Measurements from ENCODE around the gene NEDD8. TPM values are rescaled to one million over a fixed set of nuclear protein-coding genes. Genes with fewer than 3 reads are reported as not detected.

Gene NEDD8
- total and polyA plus RNA-seq, 2 of the 4 experiments (the other 2 are of a cell fraction), result 167 to 375 TPM

DNA sequence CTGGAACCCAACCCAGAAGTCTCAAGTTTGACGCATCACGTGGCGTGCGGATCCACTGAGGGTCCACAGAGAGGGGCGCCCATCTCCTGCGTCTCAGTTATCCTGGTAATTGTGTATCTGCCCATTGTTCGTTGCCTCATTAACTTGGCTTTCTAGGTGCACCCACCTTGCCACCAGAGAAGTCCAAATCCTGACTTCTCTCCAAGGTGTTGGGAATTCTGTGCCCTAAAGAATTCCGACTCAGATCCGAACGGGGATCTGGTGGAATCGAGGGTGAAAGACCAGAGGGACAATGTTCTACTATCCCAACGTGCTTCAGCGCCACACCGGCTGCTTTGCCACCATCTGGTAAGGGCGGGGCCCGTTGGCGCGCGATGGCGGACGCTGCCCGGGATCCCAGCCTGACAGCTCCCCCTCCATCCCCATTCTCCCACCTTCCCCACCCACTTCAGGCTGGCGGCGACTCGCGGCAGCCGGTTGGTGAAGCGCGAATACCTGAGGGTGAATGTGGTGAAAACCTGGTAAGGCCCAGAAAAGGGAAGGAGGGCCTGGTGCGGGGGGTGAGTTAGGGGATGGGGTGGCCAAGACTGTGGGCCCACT lies 59.8 kb downstream of the NEDD8 start:
- Histone ChIP-seq H2BK15ac (ENCODE audit: low read depth, low read length) (no peak overlapping the region), H3K27ac (ENCODE audit: insufficient read depth, low read length) (no peak overlapping the region), H3K23ac (ENCODE audit: low read depth, low read length) (no peak overlapping the region), H3K14ac (replicated peaks; ENCODE audit: low read depth, low read length) (no peak overlapping the region), H2BK120ac (ENCODE audit: low read depth, low read length) (no peak overlapping the region), H4K20me1 (ENCODE audit: insufficient read depth, low read length) (no peaks in the 10 kb centered on the region), H2BK20ac (ENCODE audit: low read depth, low read length) (no peak overlapping the region), H3K18ac (ENCODE audit: low read depth, low read length) (no peak overlapping the region), H4K5ac (ENCODE audit: low read depth, low read length) (no peak overlapping the region), H2BK5ac (ENCODE audit: low read depth, low read length, poor library complexity, severe bottlenecking) (no peak overlapping the region), H2AK5ac (ENCODE audit: low read depth, low read length) (no peak overlapping the region), H4K91ac (ENCODE audit: insufficient read depth, low read depth, low read length) (no peak overlapping the region), H3K4me3 (ENCODE audit: insufficient read depth, low read depth, low read length) (no peak overlapping the region), H3K56ac (ENCODE audit: extremely low read depth, insufficient read depth, low read length) (no peak overlapping the region), H3K36me3 (ENCODE audit: control insufficient read depth, insufficient read depth, low read length) (peaks cover 30% of the 10 kb centered on the region), H3K79me1 (ENCODE audit: low read depth in 1 of 2, low read length in 2 of 2) (no peaks in the 10 kb centered on the region), H3K9ac (ENCODE audit: low read depth, low read length) (no peak overlapping the region), H3K4me2 (ENCODE audit: low read depth, low read length) (no peak overlapping the region), H2AK9ac (replicated peaks; ENCODE audit: low read depth, low read length, poor library complexity) (peak overlapping the region; percentile 57), H3K9me1 (ENCODE audit: insufficient read depth, low read length) (0 out of 2 replicates have a peak, but pooled peaks cover 3% of the 10 kb centered on the region), H4K8ac (ENCODE audit: low read depth in 2 of 2, low read length in 2 of 2) (0 out of 4 replicates have a peak overlapping the region, but pooled peaks of 1 of the 2 experiments have one; percentile 14), H3K27me3 (ENCODE audit: control insufficient read depth, insufficient read depth, low read length) (no peaks in the 10 kb centered on the region), H3K4me1 (ENCODE audit: control insufficient read depth, insufficient read depth, low read length) (no peaks in the 10 kb centered on the region), H3K4ac (ENCODE audit: low read depth, low read length) (no peak overlapping the region), H3K9me3 (ENCODE audit: control insufficient read depth, insufficient read depth, low read length) (no peaks in the 10 kb centered on the region), H2AFZ (replicated peaks; ENCODE audit: low read length, poor library complexity) (no peak overlapping the region)
- TF ChIP-seq RAD21 (IDR thresholded peaks at IDR 0.05; ENCODE audit: low read length) (no peak), BHLHE40 (IDR thresholded peaks at IDR 0.05; ENCODE audit: low read depth, low read length) (no peak), RCOR1 (IDR thresholded peaks at IDR 0.05; ENCODE audit: insufficient replicate concordance, low read length) (no peak), MAFK (IDR thresholded peaks at IDR 0.05; ENCODE audit: low read depth, low read length) (no peak), FOS (IDR thresholded peaks at IDR 0.05; ENCODE audit: low read depth, low read length) (no peak), RFX5 (IDR thresholded peaks at IDR 0.05; ENCODE audit: low read depth, low read length) (no peak), SMC3 (IDR thresholded peaks at IDR 0.05; ENCODE audit: low read depth, low read length) (no peak), MAZ (IDR thresholded peaks at IDR 0.05; ENCODE audit: borderline replicate concordance, low read depth, low read length) (no peak)
- TF ChIP-seq, protein P1, sequence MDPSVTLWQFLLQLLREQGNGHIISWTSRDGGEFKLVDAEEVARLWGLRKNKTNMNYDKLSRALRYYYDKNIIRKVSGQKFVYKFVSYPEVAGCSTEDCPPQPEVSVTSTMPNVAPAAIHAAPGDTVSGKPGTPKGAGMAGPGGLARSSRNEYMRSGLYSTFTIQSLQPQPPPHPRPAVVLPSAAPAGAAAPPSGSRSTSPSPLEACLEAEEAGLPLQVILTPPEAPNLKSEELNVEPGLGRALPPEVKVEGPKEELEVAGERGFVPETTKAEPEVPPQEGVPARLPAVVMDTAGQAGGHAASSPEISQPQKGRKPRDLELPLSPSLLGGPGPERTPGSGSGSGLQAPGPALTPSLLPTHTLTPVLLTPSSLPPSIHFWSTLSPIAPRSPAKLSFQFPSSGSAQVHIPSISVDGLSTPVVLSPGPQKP (IDR thresholded peaks at IDR 0.05; ENCODE audit: borderline replicate concordance, low read depth, low read length), result no peak
- TF ChIP-seq, protein P2, sequence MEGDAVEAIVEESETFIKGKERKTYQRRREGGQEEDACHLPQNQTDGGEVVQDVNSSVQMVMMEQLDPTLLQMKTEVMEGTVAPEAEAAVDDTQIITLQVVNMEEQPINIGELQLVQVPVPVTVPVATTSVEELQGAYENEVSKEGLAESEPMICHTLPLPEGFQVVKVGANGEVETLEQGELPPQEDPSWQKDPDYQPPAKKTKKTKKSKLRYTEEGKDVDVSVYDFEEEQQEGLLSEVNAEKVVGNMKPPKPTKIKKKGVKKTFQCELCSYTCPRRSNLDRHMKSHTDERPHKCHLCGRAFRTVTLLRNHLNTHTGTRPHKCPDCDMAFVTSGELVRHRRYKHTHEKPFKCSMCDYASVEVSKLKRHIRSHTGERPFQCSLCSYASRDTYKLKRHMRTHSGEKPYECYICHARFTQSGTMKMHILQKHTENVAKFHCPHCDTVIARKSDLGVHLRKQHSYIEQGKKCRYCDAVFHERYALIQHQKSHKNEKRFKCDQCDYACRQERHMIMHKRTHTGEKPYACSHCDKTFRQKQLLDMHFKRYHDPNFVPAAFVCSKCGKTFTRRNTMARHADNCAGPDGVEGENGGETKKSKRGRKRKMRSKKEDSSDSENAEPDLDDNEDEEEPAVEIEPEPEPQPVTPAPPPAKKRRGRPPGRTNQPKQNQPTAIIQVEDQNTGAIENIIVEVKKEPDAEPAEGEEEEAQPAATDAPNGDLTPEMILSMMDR (conservative IDR thresholded peaks at IDR 0.05; ENCODE audit: low read depth, low read length), result no peak
- TF ChIP-seq, protein P3, sequence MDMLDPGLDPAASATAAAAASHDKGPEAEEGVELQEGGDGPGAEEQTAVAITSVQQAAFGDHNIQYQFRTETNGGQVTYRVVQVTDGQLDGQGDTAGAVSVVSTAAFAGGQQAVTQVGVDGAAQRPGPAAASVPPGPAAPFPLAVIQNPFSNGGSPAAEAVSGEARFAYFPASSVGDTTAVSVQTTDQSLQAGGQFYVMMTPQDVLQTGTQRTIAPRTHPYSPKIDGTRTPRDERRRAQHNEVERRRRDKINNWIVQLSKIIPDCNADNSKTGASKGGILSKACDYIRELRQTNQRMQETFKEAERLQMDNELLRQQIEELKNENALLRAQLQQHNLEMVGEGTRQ (IDR thresholded peaks at IDR 0.05; ENCODE audit: low read depth, low read length), result no peak
- CTCF ChIA-PET, result no interaction called here
- in situ Hi-C loops (cut with MboI; ENCODE audit: low sequenced_read_pairs) (no loop called here), intact Hi-C loops (cut with micrococcal nuclease) (no loop called here), dilution Hi-C loops (cut with HindIII; ENCODE audit: low sequenced_read_pairs, unreplicated experiment) (no loop called here)
- ATAC-seq (ENCODE audit: low read depth), result no peak
- POLR2A ChIA-PET (ENCODE audit: unreplicated experiment), result no interaction called here
- 55% methylated on average over 6 of the region's 30 CpGs; no CpG with 5 or more reads in 1 of the 2 experiments for WGBS, 2 experiments (ENCODE audit: extremely low coverage in 2 of 2, insufficient read length in 1 of 2)
- no peak for DNase-seq
- BruUV-seq (replicated peaks), result no TSS peak

All from IMR-90 (cell line).